NT2/D1 (cell line): Measurements from ENCODE around the gene AVPR1B.
"Not testable (repeated sequence)": the region's sequence is repeated elsewhere in the genome, so short reads cannot be mapped to it uniquely, and the experiment has no call there.

ENCODE experiments used
- SUZ12 ChIP-seq: IDR thresholded peaks from 2 replicates; pipeline ENCODE4 v1.6.1; 2011; ENCODE audit not compliant: insufficient read length, insufficient read depth; ENCODE audit errors: extremely low read depth
- YY1 ChIP-seq: IDR thresholded peaks from 2 replicates; pipeline ENCODE4 v1.6.1; 2011; ENCODE audit not compliant: insufficient read length, insufficient read depth
- ZNF274 ChIP-seq: IDR thresholded peaks from 2 replicates; pipeline ENCODE4 v1.6.1; 2011; ENCODE audit warnings: mild to moderate bottlenecking, low read depth, low read length

GRCh38 chr1:206064501-206064900, 52.7 kb downstream of the AVPR1B start:
- TF ChIP-seq YY1, ZNF274, SUZ12: not testable (repeated sequence)
